ENCODE data around the gene EIF3L.

- TF ChIP-seq CTCF (conservative IDR thresholded peaks at IDR 0.05; ENCODE audit: low read depth, low read length) (no peak), EZH2 (IDR thresholded peaks at IDR 0.05; ENCODE audit: low read length, unreplicated experiment) (no peak)
Measured at GRCh38 chr22:37819105-37819433, 30.1 kb upstream of the EIF3L start.

All from PC-3 (cell line).